T-cell (primary cell): ENCODE results near the gene AJUBA. TPM values are rescaled to one million over a fixed set of nuclear protein-coding genes. Genes with fewer than 3 reads are reported as not detected.

ENCODE experiments used
- ATAC-seq, 4 experiments: fragments of 200-7000 bp in 3 of 4; fragments of 150-1000 bp in 1 of 4; cut with Tn5 transposase; replicated peaks in 1 of 4; 1 replicate in 3 of 4; 2 replicates in 1 of 4; pipeline ENCODE4 v1.10.0; 2021; ENCODE audit warnings: moderate library complexity in 3 of 4, mild to moderate bottlenecking in 2 of 4, moderate number of reproducible peaks in 1 of 4
- CTCF ChIA-PET, 2 donors: fragments of 300-600 bp; sonication (Branson Sonifier 250); formaldehyde crosslinking; loops; one replicate each; lab custom pipeline; 2022; ENCODE audit warnings: antibody characterized with exemption in 2 of 2; lab: Charles Lee
- POLR2A ChIA-PET, 2 donors: fragments of 300-600 bp; sonication (Branson Sonifier 250); formaldehyde crosslinking; loops; one replicate each; lab custom pipeline; 2022; ENCODE audit warnings: antibody characterized with exemption in 2 of 2; lab: Charles Lee
- DNase-seq, 35 experiments: peaks; one replicate each; pipeline versions ENCODE4 v3.0.0 to v3.0.0-alpha.2; 2013 to 2023
- H3K27ac ChIP-seq: one replicate; pipeline ENCODE4 v1.5.1; 2013; ENCODE audit warnings: low read length
- H3K27me3 ChIP-seq, 2 experiments: replicated peaks in 1 of 2; 1 replicate in 1 of 2; 2 replicates in 1 of 2; pipeline versions ENCODE4 v1.6.1 to v1.7.0; 2013; ENCODE audit warnings: low read length in 1 of 2, mixed read lengths in 1 of 2; ENCODE audit not compliant: control insufficient read depth in 2 of 2, insufficient read depth in 2 of 2; ENCODE audit errors: extremely low read depth in 1 of 2
- H3K36me3 ChIP-seq, 2 donors: 1 replicate in 1 of 2; 2 replicates in 1 of 2; pipeline versions ENCODE4 v1.6.1 to v1.7.0; 2013; ENCODE audit warnings: low read length in 1 of 2; ENCODE audit not compliant: control insufficient read depth in 2 of 2, insufficient read depth in 1 of 2; ENCODE audit errors: extremely low read depth in 1 of 2
- H3K4me1 ChIP-seq, 2 experiments: 1 replicate in 1 of 2; 2 replicates in 1 of 2; pipeline versions ENCODE4 v1.6.1 to v1.7.0; 2013; ENCODE audit warnings: low read length in 2 of 2, mixed read lengths in 1 of 2; ENCODE audit not compliant: insufficient read depth in 2 of 2, control insufficient read depth in 1 of 2; ENCODE audit errors: extremely low read depth in 1 of 2
- H3K4me3 ChIP-seq, 2 donors: 1 replicate in 1 of 2; 2 replicates in 1 of 2; pipeline versions ENCODE4 v1.5.1 to v1.7.0; 2013; ENCODE audit warnings: mild to moderate bottlenecking in 2 of 2, low read length in 1 of 2, moderate library complexity in 1 of 2; ENCODE audit not compliant: control insufficient read depth in 1 of 2; ENCODE audit errors: extremely low read depth in 1 of 2
- H3K9me3 ChIP-seq: 2 replicates; pipeline ENCODE4 v1.7.0; 2013
- H3K27ac Mint-ChIP-seq, 2 donors: one replicate each; pipeline ENCODE4 v1.8.0; 2020 to 2021; ENCODE audit warnings: mild to moderate bottlenecking in 2 of 2, mixed read lengths in 2 of 2
- H3K27me3 Mint-ChIP-seq, 2 donors: one replicate each; pipeline ENCODE4 v1.8.0; 2021 to 2022; ENCODE audit warnings: mixed read lengths in 2 of 2
- H3K36me3 Mint-ChIP-seq: one replicate; pipeline ENCODE4 v1.8.0; 2021; ENCODE audit warnings: mixed read lengths
- H3K4me1 Mint-ChIP-seq, 3 donors: one replicate each; pipeline ENCODE4 v1.8.0; 2020 to 2022; ENCODE audit warnings: mixed read lengths in 3 of 3, mild to moderate bottlenecking in 1 of 3
- H3K4me3 Mint-ChIP-seq, 3 donors: one replicate each; pipeline ENCODE4 v1.8.0; 2020 to 2022; ENCODE audit warnings: mild to moderate bottlenecking in 3 of 3, mixed read lengths in 3 of 3, moderate library complexity in 3 of 3
- H3K9me3 Mint-ChIP-seq, 3 donors: one replicate each; pipeline ENCODE4 v1.8.0; 2020 to 2022; ENCODE audit warnings: mixed read lengths in 3 of 3
- WGBS: methylation state at CpG from one replicate; pipeline ENCODE4 v1.1.5; 2013; ENCODE audit warnings: missing lambda C conversion rate; ENCODE audit not compliant: insufficient coverage; 5-methylcytosine and 5-hydroxymethylcytosine counted together
- total RNA-seq, 35 experiments: library from RNA in 6 of 35; stranded (reverse) in 6 of 35; fragments of 120-200 nt in 1 of 35; gene quantifications; one replicate each; pipeline versions ENCODE4 v1.2.1 to v1.2.4 and lab custom pipeline; 2013 to 2026

AJUBA gene
- total RNA-seq, 5 donors from 2014 or later (not counting 1 experiment from before 2014, with no cell fraction given) = 1.8 to 3.1 (median 2.4) TPM

GRCh38 chr14:22981090-22981875, 1.1 kb downstream of the AJUBA start:
- Mint-ChIP-seq H3K27ac (no peak overlapping the region), H3K4me1 (peaks cover 8 to 11% (median 9%) of the 10 kb centered on the region in 3 donors), H3K27me3 (no peaks in the 10 kb centered on the region), H3K9me3 (no peaks in the 10 kb centered on the region), H3K36me3 (no peaks in the 10 kb centered on the region), H3K4me3 (peak overlapping the region in 2 of 3 donors; percentile 58 to 59)
- 11% methylated on average over 75 of the region's 76 CpGs for WGBS
- DNase-seq (peak in 9 of 35 experiments; percentile 6 to 37 (median 22)), ATAC-seq (peak; percentile 5 to 25 (median 20))
- H3K4me3 ChIP-seq = peak overlapping the region; percentile 64 to 92
- H3K27me3 ChIP-seq = peaks cover 0 to 22% of the 10 kb centered on the region in 2 experiments
- H3K4me1 ChIP-seq = peaks cover 2 to 37% of the 10 kb centered on the region in 2 experiments
- no peaks in the 10 kb centered on the region for H3K36me3 ChIP-seq
- no peaks in the 10 kb centered on the region for H3K9me3 ChIP-seq
- ChIA-PET CTCF (interaction anchor here (1.0 to 2.6 kb wide), 5 partner anchors 9 to 411 kb away, joined by 3 to 17 read pairs (median 4); partner anchors contain the start of gene PRMT5 (in 1 of the 2)), POLR2A (interaction anchor here (0.5 to 0.6 kb wide), 2 partner anchors 48 to 63 kb away, joined by 3 to 4 read pairs; no protein-coding TSS in a partner anchor)
- H3K27ac ChIP-seq = no peak overlapping the region

- peak; percentile 8 to 37 (median 30) for ATAC-seq
- Histone ChIP-seq H3K4me3 (peak overlapping the region; percentile 64 to 92), H3K4me1 (peaks cover 2 to 37% of the 10 kb centered on the region in 2 experiments), H3K27me3 (peaks cover 0 to 22% of the 10 kb centered on the region in 2 experiments), H3K9me3 (no peaks in the 10 kb centered on the region), H3K27ac (no peak overlapping the region), H3K36me3 (no peaks in the 10 kb centered on the region)
- ChIA-PET CTCF (interaction anchor here in 1 of 2 donors (1.0 kb wide), 1 partner anchor 51 kb away, joined by 3 read pairs; the partner anchor contains the start of gene PRMT5), POLR2A (no interaction called here)
- Mint-ChIP-seq H3K27ac (no peak overlapping the region), H3K4me3 (peak overlapping the region in 2 of 3 donors; percentile 61 to 62), H3K36me3 (no peaks in the 10 kb centered on the region), H3K4me1 (peaks cover 8 to 11% (median 9%) of the 10 kb centered on the region in 3 donors), H3K27me3 (no peaks in the 10 kb centered on the region), H3K9me3 (no peaks in the 10 kb centered on the region)
- peak in 7 of 35 experiments; percentile 6 to 46 (median 16) for DNase-seq
- under 1% methylated on average over 26 of the region's 41 CpGs for WGBS
Observed at GRCh38 chr14:22980672-22981089, 1.7 kb downstream of the AJUBA start.

- H3K4me1 ChIP-seq = peaks cover 2 to 37% of the 10 kb centered on the region in 2 experiments
- no peaks in the 10 kb centered on the region for H3K9me3 ChIP-seq
- no peak overlapping the region for H3K27ac ChIP-seq
- WGBS = 38% methylated on average over 1 of the region's 8 CpGs
- ChIA-PET POLR2A (no interaction called here), CTCF (no interaction called here)
- Mint-ChIP-seq H3K9me3 (no peaks in the 10 kb centered on the region), H3K27ac (peak overlapping the region; percentile 10 to 56), H3K27me3 (no peaks in the 10 kb centered on the region), H3K4me1 (peaks cover 8 to 11% (median 9%) of the 10 kb centered on the region in 3 donors), H3K36me3 (no peaks in the 10 kb centered on the region), H3K4me3 (peak overlapping the region in 2 of 3 donors; percentile 61 to 62)
- peaks cover 0 to 22% of the 10 kb centered on the region in 2 experiments for H3K27me3 ChIP-seq
- H3K4me3 ChIP-seq = no peak overlapping the region
- no peak for ATAC-seq
- no peak for DNase-seq
- peaks cover 0 to 2% of the 10 kb centered on the region in 2 donors for H3K36me3 ChIP-seq
Observed at GRCh38 chr14:22979748-22980392, 2.5 kb downstream of the AJUBA start.

DNA sequence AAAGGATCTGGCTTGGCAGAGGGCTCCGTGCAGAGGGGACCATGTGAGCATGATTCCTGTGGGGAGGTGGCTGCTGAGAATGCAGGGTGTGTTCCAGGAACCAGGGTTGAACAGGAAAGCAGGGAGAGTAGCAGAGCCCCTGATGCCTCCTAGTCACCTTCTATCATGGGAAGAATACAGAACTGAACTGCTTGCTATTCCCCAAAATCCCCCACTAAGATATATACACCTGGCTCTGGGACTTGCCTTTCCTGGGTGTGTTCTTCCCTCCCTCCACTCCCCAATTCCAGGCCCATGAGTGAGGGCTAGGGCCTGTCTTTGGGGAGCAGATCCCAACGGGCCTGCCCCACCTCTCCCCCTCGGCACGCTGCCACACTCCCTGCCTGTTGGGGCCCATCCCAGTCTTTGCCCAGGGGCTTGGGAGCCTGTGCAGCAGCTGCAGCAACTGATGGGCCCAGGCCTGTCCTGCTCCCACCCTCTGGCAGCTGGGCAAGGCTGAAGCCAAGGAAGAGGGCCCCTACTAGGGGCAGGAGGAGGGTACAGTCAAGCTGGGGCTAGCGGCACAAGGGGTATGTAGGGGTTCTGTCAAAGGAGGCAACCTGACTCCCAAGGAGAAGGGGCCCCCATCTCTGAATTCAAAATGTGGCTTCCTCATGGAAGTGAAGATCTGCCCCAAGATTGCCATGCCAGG, 3.2 kb downstream of the AJUBA start:
- POLR2A ChIA-PET = no interaction called here
- peak overlapping the region; percentile 10 to 50 for H3K27ac Mint-ChIP-seq

DNA sequence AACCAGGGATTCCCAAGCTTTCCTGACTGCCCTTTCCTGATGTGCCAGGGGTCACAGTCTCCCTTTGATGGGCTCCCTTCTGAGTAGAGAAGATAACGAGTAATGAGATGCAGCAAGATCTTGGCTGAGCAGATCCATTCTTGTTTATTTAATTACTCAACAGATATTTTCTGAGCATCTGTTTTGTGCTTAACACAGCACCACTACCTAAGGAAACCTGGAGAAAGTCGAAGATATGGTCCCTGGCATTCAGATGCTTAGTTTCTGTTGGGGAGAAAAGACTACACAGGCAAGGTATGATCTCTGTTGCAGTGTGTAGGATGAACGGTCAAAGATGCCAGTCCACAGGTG, 3.9 kb downstream of the AJUBA start:
- ATAC-seq = no peak
- peaks cover 2 to 35% of the 10 kb centered on the region in 2 experiments for H3K4me1 ChIP-seq
- WGBS = 100% methylated on average over 1 of the region's 3 CpGs
- Mint-ChIP-seq H3K27ac (no peak overlapping the region), H3K4me1 (peaks cover 8 to 11% (median 9%) of the 10 kb centered on the region in 3 donors), H3K9me3 (no peaks in the 10 kb centered on the region), H3K36me3 (no peaks in the 10 kb centered on the region), H3K4me3 (no peak overlapping the region), H3K27me3 (no peaks in the 10 kb centered on the region)
- H3K27me3 ChIP-seq = peaks cover 0 to 22% of the 10 kb centered on the region in 2 experiments
- H3K9me3 ChIP-seq = no peaks in the 10 kb centered on the region
- no peak overlapping the region for H3K27ac ChIP-seq
- CTCF ChIA-PET = interaction anchor here (0.6 to 1.4 kb wide), 3 partner anchors 14 to 48 kb away, joined by 3 to 5 read pairs (median 4); no protein-coding TSS in a partner anchor
- no peak overlapping the region for H3K4me3 ChIP-seq
- peaks cover 0 to 2% of the 10 kb centered on the region in 2 donors for H3K36me3 ChIP-seq
- no peak for DNase-seq
- POLR2A ChIA-PET = no interaction called here

More for the DNA sequence above, 3.2 kb downstream of the AJUBA start:
- H3K36me3 ChIP-seq = peaks cover 0 to 2% of the 10 kb centered on the region in 2 donors
- H3K4me3 ChIP-seq = no peak overlapping the region
- Mint-ChIP-seq H3K4me1 (peaks cover 8 to 11% (median 9%) of the 10 kb centered on the region in 3 donors), H3K9me3 (no peaks in the 10 kb centered on the region), H3K27me3 (no peaks in the 10 kb centered on the region), H3K4me3 (no peak overlapping the region), H3K36me3 (no peaks in the 10 kb centered on the region)
- H3K4me1 ChIP-seq = peaks cover 2 to 37% of the 10 kb centered on the region in 2 experiments
- H3K27ac ChIP-seq = no peak overlapping the region
- no peak for DNase-seq
- WGBS = 95% methylated on average over 4 of the region's 5 CpGs
- CTCF ChIA-PET = no interaction called here
- no peak for ATAC-seq
- peaks cover 0 to 22% of the 10 kb centered on the region in 2 experiments for H3K27me3 ChIP-seq
- H3K9me3 ChIP-seq = no peaks in the 10 kb centered on the region
